Activated naive CD4-positive, alpha-beta T cell treated with anti-CD3 and anti-CD28 coated beads, Interleukin-2, amount 50 U/mL, for 24 hours (primary cell): ENCODE data around the gene PTGDR.

ENCODE experiments used
- H3K27ac Mint-ChIP-seq: one replicate; pipeline ENCODE4 v1.8.0; 2021; ENCODE audit warnings: mild to moderate bottlenecking, mixed read lengths
- H3K27me3 Mint-ChIP-seq: one replicate; pipeline ENCODE4 v1.8.0; 2021; ENCODE audit warnings: mixed read lengths
- H3K36me3 Mint-ChIP-seq: one replicate; pipeline ENCODE4 v1.8.0; 2021; ENCODE audit warnings: mixed read lengths
- H3K4me1 Mint-ChIP-seq: one replicate; pipeline ENCODE4 v1.8.0; 2021; ENCODE audit warnings: mixed read lengths
- H3K4me3 Mint-ChIP-seq: one replicate; pipeline ENCODE4 v1.8.0; 2021; ENCODE audit warnings: mild to moderate bottlenecking, mixed read lengths
- H3K9me3 Mint-ChIP-seq: one replicate; pipeline ENCODE4 v1.8.0; 2021; ENCODE audit warnings: mixed read lengths

The PTGDR gene

DNA sequence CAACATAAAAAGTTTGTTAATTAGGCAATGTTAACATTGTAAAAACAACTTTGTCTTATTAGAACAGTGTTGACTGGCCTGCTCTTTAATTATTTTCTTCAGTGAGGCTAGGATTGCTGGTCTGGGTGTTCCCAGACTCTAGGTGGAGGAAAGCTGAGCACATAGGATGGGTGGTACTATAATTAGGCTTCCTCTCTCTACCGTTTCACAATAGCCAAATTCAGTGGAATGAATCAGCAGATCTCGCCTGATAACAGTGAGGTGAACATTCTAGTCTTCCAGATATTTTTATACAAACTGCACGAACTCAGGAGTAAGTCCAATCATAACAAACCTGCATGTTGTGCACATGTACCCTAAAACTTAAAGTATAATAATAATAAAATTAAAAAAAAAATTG is 11.9 kb downstream of the PTGDR start:
- no peaks in the 10 kb centered on the region for H3K9me3 Mint-ChIP-seq
- H3K36me3 Mint-ChIP-seq: peaks cover 3% of the 10 kb centered on the region
- H3K4me3 Mint-ChIP-seq: no peak overlapping the region
- H3K27ac Mint-ChIP-seq: no peak overlapping the region
- peaks cover 15% of the 10 kb centered on the region for H3K4me1 Mint-ChIP-seq
- peaks cover 1% of the 10 kb centered on the region for H3K27me3 Mint-ChIP-seq

GRCh38 chr14:52283099-52283498 is 15.6 kb downstream of the PTGDR start:
- Mint-ChIP-seq H3K4me1 (peaks cover 43% of the 10 kb centered on the region), H3K27ac (no peak overlapping the region), H3K4me3 (no peak overlapping the region), H3K9me3 (no peaks in the 10 kb centered on the region), H3K36me3 (no peaks in the 10 kb centered on the region), H3K27me3 (no peaks in the 10 kb centered on the region)

- H3K9me3 Mint-ChIP-seq: no peaks in the 10 kb centered on the region
- H3K27ac Mint-ChIP-seq: no peak overlapping the region
- H3K4me1 Mint-ChIP-seq: peaks cover 35% of the 10 kb centered on the region
- H3K36me3 Mint-ChIP-seq: no peaks in the 10 kb centered on the region
- H3K27me3 Mint-ChIP-seq: no peaks in the 10 kb centered on the region
- peak overlapping the region; percentile 6 for H3K4me3 Mint-ChIP-seq
These were observed 19.5 kb downstream of the PTGDR start for GRCh38 chr14:52286661-52287649.

- Mint-ChIP-seq H3K9me3 (no peaks in the 10 kb centered on the region), H3K27me3 (no peaks in the 10 kb centered on the region), H3K36me3 (no peaks in the 10 kb centered on the region), H3K4me3 (no peak overlapping the region), H3K27ac (no peak overlapping the region), H3K4me1 (peaks cover 17% of the 10 kb centered on the region)
These were observed 28.9 kb downstream of the PTGDR start for GRCh38 chr14:52296378-52296777.

DNA sequence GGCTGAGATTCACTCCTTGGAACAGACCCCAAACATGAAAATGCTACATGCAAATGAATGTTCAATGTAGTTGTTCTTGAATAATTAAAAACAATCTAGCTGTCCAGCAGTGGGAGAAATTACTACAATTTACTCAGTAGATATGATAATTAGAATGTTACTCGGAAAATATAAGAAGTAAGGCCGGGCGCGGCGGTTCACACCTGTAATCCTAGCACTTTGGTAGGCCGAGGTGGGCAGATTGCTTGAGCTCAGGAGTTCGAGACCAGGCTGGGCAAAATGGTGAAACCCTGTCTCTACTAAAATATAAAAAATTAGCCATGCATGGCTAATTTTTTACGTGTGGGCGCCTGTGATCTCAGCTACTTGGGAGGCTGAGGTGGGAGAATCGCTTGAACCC is 31.3 kb downstream of the PTGDR start:
- H3K27ac Mint-ChIP-seq: no peak overlapping the region
- peaks cover 26% of the 10 kb centered on the region for H3K4me1 Mint-ChIP-seq
- no peaks in the 10 kb centered on the region for H3K9me3 Mint-ChIP-seq
- H3K36me3 Mint-ChIP-seq: peaks cover 3% of the 10 kb centered on the region
- no peaks in the 10 kb centered on the region for H3K27me3 Mint-ChIP-seq
- H3K4me3 Mint-ChIP-seq: no peak overlapping the region

DNA sequence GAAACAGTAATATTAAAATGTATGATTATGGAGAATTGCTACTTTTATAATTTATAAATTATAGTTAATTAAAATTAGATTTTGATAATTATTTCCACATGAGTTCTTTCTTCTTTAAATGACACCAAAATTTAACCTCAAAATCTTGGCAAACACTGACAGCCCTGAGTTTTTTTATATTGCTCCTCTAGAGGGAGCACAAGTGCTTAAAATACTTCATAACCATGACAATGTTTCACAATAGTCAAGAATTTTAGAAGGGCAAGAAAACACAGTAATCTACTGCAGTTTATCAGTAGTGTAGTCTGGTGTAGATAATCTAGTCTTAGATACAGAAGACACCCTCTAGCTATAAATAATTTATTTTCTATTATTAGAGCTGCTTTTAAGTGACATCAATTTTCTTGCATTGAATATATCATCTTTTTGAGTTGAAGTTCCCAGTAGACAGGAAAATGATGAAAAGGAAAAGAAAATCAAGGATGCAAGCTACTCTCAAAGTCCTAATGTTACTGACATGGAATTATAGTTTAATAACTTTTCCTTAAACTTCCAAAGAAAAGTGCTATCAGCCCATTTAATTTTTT is 32.3 kb downstream of the PTGDR start:
- H3K4me1 Mint-ChIP-seq: peaks cover 30% of the 10 kb centered on the region
- H3K27ac Mint-ChIP-seq: no peak overlapping the region
- H3K27me3 Mint-ChIP-seq: no peaks in the 10 kb centered on the region
- H3K36me3 Mint-ChIP-seq: peaks cover 3% of the 10 kb centered on the region
- H3K4me3 Mint-ChIP-seq: no peak overlapping the region
- no peaks in the 10 kb centered on the region for H3K9me3 Mint-ChIP-seq

- H3K36me3 Mint-ChIP-seq: peaks cover 3% of the 10 kb centered on the region
- H3K4me1 Mint-ChIP-seq: peaks cover 40% of the 10 kb centered on the region
- no peak overlapping the region for H3K4me3 Mint-ChIP-seq
- no peak overlapping the region for H3K27ac Mint-ChIP-seq
- H3K9me3 Mint-ChIP-seq: no peaks in the 10 kb centered on the region
- H3K27me3 Mint-ChIP-seq: no peaks in the 10 kb centered on the region
These were observed 35.7 kb downstream of the PTGDR start for GRCh38 chr14:52303236-52303635.

DNA sequence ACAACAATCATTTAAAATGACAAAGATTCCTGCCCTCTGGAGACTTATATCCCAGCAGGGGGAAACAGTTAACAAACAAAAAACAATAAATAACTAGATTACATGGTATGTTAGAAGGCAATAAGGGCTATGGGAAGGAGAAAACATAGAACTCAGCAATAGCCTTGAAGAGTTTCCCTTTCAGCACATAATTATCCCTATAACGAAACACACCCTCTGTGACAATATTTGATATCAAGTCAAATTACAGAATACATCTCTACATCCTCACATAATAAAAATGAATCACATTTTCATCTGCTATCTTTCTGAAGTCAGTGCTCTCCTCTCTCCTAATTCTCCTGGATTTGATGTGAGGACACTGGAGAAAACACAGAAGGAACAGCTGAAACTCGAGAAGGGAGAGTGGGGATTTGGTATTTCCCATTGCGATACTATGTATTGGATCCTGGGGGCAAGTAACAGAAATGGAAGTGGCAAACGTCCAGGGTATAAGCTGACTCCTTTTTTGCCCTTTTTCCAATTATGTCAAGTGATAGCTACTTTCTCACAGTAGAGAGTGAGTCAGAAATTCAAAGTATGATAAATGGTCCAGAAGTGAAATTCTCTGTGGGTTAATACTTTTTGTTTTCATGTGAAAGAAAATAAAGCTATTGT is 36.9 kb downstream of the PTGDR start:
- no peaks in the 10 kb centered on the region for H3K27me3 Mint-ChIP-seq
- peaks cover 3% of the 10 kb centered on the region for H3K36me3 Mint-ChIP-seq
- no peak overlapping the region for H3K4me3 Mint-ChIP-seq
- no peaks in the 10 kb centered on the region for H3K9me3 Mint-ChIP-seq
- H3K27ac Mint-ChIP-seq: peak overlapping the region; percentile 9
- H3K4me1 Mint-ChIP-seq: peaks cover 44% of the 10 kb centered on the region

DNA sequence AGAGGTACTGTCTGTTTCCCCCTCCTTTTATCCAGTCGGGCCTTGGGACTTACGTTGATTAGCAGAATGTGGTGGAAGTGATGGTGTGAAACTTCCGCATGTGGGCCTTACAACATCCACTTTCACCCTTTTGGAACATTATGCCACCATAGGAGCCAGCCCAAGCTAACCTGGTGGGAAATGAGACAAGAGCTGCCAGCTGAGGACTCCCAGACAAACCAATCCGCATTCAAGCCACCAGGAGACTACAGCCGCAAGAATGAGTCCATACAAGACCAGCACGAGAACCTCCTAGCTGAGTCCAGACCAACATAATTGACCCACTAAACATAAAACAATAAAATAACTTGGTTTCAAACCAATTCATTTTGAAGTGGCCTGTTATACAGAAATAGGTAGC is 37.5 kb downstream of the PTGDR start:
- no peak overlapping the region for H3K4me3 Mint-ChIP-seq
- no peak overlapping the region for H3K27ac Mint-ChIP-seq
- H3K9me3 Mint-ChIP-seq: no peaks in the 10 kb centered on the region
- no peaks in the 10 kb centered on the region for H3K27me3 Mint-ChIP-seq
- H3K4me1 Mint-ChIP-seq: peaks cover 41% of the 10 kb centered on the region
- H3K36me3 Mint-ChIP-seq: peaks cover 3% of the 10 kb centered on the region

- H3K4me3 Mint-ChIP-seq: peak overlapping the region; percentile 9
- peaks cover 3% of the 10 kb centered on the region for H3K36me3 Mint-ChIP-seq
- H3K9me3 Mint-ChIP-seq: no peaks in the 10 kb centered on the region
- H3K4me1 Mint-ChIP-seq: peaks cover 39% of the 10 kb centered on the region
- H3K27ac Mint-ChIP-seq: peak overlapping the region; percentile 10
- no peaks in the 10 kb centered on the region for H3K27me3 Mint-ChIP-seq
These were observed 39.9 kb downstream of the PTGDR start for GRCh38 chr14:52307376-52307775.

DNA sequence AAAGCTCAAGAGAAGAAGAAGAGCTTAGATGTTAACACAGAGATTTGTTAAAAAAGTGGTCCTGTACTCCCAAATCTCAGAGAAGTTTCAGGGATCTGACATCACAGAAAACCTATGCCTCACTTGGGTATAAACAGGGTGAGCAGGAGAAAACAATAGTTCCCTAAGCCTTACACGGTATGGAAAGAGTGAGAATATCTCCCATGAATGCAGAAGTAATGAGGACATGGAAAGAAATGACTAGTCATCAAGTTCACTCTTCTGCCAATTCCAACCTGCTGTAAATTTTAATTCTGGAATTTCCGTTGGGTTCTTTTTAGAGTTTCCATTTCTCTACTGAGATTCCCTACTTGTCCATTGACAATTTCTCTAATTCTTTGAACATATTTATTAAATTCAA is 40.4 kb downstream of the PTGDR start:
- Mint-ChIP-seq H3K4me3 (peak overlapping the region; percentile 9), H3K27me3 (no peaks in the 10 kb centered on the region), H3K9me3 (no peaks in the 10 kb centered on the region), H3K36me3 (peaks cover 3% of the 10 kb centered on the region), H3K27ac (peak overlapping the region; percentile 44), H3K4me1 (peaks cover 44% of the 10 kb centered on the region)

- Mint-ChIP-seq H3K9me3 (no peaks in the 10 kb centered on the region), H3K4me3 (no peak overlapping the region), H3K27me3 (peaks cover 3% of the 10 kb centered on the region), H3K4me1 (peaks cover 59% of the 10 kb centered on the region), H3K36me3 (no peaks in the 10 kb centered on the region), H3K27ac (no peak overlapping the region)
These were observed 43.0 kb downstream of the PTGDR start for GRCh38 chr14:52310541-52310940.

DNA sequence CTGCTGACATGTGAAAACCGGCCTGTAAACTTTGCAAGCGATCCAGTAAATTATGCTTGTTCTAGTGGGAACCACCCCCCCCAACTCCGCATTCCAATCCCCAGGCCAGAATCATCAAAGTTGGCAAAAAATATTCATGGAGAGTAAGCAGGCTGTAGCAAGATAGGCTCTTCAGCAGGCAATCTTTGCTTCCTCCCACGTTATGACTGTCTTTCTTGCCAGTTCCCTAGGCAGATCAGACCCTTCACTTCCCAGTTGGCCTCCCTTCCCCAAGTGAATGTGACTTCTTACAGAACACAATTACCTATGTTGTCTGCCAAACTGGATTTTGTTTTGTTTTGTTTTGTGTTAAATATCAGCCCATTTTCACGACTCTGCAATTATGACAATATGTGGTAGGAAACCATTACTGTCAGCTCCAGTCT is 45.4 kb downstream of the PTGDR start:
- Mint-ChIP-seq H3K4me3 (peak overlapping the region; percentile 95), H3K9me3 (no peaks in the 10 kb centered on the region), H3K27me3 (peaks cover 3% of the 10 kb centered on the region), H3K36me3 (no peaks in the 10 kb centered on the region), H3K4me1 (peaks cover 72% of the 10 kb centered on the region), H3K27ac (no peak overlapping the region)

- Mint-ChIP-seq H3K9me3 (no peaks in the 10 kb centered on the region), H3K4me1 (peaks cover 72% of the 10 kb centered on the region), H3K27ac (peak overlapping the region; percentile 75), H3K4me3 (peak overlapping the region; percentile 95), H3K27me3 (peaks cover 3% of the 10 kb centered on the region), H3K36me3 (no peaks in the 10 kb centered on the region)
These were observed 46.0 kb downstream of the PTGDR start for GRCh38 chr14:52313462-52313861.

DNA sequence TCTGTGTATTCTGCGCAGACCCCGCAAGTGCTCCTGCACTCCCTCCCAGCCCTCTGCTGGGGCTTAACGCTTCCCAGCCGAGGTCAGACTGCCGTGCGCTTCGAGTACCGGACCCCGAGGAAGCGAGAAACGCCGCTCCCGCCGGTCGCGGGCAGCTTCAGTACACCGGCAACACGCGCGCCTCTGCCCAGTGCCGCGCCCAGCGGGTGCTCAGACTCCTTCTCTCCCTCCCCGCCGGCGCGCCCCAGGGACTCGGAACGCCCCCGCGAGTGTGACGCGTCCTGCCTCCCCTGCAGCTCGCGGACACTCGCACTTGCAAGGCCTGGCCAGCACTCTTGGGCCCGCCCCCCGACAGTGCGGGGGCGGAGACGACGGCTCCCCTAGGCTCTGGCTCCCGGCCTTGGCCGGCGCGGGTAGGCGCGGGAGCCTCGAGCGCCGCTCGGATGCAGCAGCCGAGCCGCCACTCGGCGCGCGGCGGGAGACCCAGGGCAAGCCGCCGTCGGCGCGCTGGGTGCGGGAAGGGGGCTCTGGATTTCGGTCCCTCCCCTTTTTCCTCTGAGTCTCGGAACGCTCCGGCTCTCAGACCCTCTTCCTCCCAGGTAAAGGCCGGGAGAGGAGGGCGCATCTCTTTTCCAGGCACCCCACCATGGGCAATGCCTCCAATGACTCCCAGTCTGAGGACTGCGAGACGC is 46.6 kb downstream of the PTGDR start, which contains the start of gene PTGER2:
TSS of gene PTGER2 (plus strand) at position 410 of the 692 bp plus-strand sequence. CDS start at position 647, 237 bp downstream.
- H3K27me3 Mint-ChIP-seq: peaks cover 3% of the 10 kb centered on the region
- peaks cover 76% of the 10 kb centered on the region for H3K4me1 Mint-ChIP-seq
- no peaks in the 10 kb centered on the region for H3K36me3 Mint-ChIP-seq
- peak within 1 kb of the TSS; percentile 95 for H3K4me3 Mint-ChIP-seq
- no peaks in the 10 kb centered on the region for H3K9me3 Mint-ChIP-seq
- H3K27ac Mint-ChIP-seq: peak within 1 kb of the TSS; percentile 92
